ENCODE measurements around the gene PITPNM3.
"Not testable (repeated sequence)": the region's sequence is repeated elsewhere in the genome, so short reads cannot be mapped to it uniquely, and the experiment has no call there.

The PITPNM3 gene

DNA sequence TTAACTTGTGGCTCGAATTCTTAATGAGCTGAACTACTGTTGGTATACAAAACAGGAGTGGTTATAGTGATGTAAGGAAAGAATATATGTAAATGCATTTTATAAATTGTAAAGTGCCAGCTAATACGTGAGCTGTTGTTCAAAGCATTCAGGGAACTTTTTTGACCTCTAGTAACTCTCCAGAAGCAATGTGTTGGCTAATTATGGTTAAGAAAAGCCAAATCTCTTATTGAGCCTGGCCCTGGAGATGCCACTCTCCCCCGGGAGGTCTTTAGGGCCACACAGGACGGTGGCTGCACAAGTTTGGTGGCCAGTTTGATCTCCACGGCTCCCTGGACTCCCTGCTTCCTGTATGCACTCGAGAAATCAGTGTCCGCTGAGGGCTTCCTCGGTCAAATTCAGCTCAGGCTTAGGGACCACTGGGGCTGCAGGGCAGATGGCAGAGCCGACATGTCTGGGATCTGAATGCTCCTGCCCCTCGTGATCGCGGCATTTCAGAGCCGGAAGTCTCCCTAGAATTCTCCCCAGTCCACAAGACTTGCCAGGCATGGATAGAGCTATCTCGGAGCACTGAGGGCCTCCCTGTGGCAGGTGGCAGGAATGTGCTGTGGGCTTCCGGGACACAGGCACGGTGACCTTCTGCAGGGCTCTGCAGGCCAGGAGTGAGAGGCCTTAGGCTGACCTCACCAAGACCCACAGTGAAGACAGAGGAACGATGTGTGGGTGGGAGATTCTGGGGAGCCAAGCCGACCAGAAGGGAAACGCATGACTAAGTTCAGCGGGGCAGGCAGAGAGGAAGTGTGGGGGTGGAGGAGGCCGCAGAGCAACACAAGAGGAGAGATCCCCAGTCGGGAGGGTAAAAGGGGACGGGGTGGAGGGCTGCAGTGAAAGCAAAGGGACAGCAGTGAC is 18.6 kb upstream of the PITPNM3 start:
- DNase-seq (ENCODE audit: low read depth) = peak; percentile 57

DNA sequence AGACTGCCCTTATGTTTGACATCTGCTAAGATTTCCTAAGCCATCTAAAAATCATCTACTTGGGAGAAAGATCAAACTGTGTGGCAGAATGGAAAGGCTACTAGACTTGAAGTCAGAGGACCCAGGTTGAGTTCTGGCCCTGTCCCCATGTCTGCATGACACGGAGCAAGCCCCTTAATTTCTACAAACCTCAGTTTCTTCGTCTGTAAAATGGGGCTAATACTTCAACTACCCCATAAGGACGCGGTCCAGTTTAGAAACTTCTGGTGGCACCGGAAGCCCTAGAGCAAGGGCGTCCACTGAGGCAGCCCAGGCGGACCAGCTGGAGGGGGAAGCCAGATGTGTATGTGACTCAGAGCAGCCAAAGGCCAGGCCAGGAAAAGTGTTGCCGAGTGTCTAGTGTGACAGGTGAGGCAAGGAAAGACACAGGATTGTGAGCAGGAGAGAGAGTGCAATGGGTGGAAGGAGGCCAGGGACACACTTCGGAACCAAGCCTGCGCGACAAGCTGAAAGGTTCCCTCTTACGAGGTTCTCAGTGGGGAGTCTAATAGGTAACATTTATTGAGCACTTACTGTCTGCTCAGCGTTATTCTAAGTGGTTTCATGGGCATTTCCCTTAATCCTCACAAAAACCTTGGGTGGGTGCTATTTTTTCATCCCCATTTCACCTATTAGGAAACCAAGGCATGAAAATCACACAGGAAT is 17.8 kb upstream of the PITPNM3 start:
- no peak for DNase-seq (ENCODE audit: low read depth)

DNA sequence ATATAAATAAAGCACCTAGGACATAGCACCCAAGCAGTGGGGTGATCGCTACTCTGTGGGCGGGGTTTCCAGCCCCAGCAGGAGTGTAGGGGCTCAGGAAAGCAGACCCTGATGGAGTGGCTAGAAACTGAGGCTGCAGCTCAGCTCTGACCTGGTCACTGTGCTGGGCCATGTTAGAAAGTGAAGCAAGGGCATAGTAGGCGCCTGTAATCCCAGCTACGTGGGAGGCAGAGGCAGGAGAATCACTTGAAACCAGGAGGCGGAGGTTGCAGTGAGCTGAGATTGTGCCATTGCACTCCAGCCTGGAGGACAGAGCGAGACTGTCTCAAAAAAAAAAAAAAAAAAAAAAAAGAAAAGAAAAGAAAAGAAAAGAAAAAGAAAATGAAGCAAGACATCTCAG is 17.1 kb upstream of the PITPNM3 start:
- not testable (repeated sequence) for DNase-seq (ENCODE audit: low read depth)

DNA sequence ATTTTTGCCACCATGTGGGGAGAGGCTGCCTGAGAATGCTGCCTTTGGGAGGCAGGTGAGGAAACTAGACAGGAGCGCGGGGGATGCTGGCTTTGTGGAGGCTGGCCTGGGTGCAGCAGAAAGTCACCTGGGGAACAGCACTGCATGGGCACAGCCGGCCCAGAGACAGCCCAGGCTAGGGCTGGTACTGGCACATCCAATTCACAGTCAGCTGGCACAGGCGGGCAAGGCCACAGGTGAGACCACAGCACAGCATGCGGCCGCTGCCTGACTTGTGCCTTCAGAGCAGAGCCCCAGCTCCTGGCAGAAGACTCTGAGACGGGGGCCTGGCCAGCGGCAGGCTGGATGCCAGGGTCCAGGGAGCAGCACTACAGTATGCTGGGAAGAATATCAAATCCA is 16.6 kb upstream of the PITPNM3 start:
- DNase-seq (ENCODE audit: low read depth) = no peak

DNA sequence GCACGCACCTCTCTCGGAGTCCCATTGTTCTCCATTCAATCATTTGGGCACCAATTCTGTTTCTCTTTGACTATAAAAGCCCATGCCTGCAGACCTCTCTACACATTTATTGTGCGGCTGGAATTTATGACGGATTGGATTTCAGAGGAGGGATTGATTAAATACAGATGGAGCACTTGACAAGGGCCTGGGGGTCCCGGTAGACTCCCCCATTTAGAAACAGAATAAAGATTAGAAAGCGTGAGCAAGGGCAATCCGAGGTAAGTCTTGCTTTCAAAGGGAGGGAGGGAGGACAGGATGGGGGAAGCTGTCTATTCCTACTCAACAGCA is 15.1 kb upstream of the PITPNM3 start:
- DNase-seq (ENCODE audit: low read depth) = no peak

DNA sequence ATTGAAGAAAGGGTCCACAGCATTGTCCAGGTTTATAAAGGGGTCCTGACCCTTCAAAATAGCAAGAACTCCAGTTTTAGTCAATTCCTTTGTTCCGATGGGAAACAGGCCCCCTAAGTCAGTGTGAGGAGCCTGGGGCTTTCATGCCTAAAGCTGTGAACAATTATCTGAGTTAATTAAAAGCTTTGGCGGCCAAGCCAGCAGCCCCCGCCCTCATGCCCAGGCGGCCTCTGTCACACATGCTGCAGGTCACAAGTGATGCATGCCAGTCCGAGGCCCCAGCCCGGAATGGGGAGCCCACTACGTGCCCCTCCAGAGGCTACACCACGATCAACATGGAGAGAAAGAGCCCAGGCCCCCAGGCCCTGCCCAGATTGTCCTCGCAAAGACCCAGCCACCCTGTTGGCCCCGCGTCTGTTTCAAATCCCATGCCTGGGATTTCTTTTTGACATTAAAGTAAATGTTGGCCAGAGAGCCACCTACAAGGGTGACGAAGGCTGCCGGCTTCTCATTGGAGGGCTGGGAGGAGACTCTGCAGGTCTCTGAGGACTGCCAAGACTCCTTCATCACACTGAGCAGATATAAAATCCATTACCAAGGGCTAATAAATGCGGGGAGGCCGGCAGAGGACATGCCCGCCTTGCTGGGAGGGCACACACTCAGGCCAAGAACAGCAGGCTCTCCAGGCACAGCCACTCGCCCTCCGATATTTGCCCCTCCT is 14.5 kb upstream of the PITPNM3 start:
- DNase-seq (ENCODE audit: low read depth) = no peak

DNA sequence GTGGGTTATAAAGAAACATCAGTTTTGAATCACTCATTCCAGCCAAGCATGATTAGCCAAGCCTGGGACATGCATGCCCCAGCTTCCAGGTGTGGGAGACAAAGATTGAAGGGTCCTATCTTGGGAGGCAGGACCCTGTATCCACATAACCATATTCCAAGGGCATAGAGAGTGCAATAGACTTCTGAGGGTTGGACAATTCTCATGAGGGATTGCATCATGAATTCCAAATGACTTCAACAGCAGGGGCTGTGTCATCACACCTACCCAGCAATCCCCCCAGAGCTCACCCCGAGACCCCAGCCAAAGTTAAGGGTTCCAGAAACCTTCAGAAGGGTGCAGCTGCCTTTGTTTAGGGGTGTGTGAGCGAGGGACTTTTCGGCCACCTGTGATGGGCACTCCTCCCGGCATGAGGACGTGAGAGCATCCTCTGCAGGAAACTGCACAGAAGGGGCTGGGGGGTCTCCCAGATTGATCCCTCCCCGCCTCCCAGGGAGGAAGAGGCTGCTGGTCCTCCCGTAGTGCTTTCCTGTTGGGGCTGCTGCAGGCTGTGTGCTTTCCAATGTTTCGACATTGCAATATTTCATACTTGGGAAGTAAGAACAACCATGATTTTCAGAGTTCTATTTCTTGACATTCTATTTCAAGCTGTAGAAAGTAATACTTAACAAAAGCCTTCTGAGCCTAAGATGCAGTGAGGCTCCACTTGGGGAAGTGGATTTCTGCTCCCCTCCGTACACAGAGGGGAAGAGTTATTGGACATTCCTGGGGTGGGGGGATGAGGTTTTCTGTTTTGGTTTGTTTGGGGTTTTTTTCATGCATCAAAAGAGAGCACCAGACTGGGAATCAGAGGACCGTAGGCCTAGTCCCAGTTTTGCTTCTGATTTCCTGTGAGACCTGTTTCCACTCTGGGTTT is 13.3 kb upstream of the PITPNM3 start:
- no peak for DNase-seq (ENCODE audit: low read depth)

DNA sequence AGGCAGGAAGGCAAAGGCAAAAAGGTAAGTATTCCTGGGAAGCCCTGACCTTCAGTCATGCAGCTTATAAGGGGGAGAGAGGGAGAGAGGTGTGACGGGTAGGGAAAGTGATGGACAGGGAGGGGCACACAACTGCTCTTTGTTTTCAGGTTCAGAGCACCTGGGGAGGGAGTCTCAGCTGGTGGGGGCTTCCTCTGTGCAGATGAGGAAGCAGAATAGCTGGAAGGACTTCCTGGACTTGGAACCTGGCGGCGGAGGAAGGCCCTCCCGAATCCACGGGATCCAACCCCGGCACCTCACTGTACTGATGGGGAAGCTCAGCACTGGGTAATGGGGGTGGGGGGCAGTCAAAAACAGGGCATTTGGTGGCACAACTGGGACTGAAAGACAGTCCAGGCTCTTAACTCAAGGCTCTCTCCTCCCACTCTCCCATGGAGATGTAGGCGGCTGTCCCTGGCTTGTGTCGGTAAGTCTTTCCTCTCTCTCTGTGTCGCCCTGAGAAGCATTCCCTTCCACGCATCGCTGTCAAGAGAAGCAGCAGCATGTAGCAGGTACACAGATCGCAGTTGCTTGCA is 11.9 kb upstream of the PITPNM3 start:
- DNase-seq (ENCODE audit: low read depth) = no peak

DNA sequence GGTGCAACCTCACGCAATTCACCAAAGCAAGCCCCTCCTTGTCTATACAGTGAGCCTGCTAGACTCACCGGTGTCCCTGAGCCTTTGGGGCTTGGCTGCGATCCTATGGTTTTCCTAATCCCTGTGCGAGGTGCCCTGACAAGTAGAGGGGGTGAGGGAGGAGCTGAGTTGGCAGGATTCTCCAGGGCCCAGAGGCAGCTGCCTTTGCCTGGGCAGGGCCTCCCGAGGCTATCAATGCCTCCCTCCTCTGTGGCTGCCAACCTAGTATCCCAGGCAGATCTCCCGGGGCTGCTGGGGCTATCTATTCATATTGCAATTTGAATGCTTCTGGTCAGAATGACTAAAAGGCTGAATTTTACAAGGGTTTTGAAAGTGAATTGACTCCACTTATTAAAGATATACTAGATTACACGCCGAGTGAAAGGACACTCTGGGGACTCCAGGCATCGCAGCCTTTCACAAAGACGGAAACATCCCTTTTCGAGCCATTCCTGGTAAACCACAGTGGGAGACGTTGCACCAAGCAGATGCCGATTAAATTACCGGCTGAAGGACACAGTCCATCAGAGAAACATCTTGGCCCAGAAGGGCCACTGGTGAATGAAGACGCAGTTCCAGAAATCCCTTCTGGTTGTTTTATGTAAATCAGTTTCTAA is 11.3 kb upstream of the PITPNM3 start:
- DNase-seq (ENCODE audit: low read depth) = no peak

DNA sequence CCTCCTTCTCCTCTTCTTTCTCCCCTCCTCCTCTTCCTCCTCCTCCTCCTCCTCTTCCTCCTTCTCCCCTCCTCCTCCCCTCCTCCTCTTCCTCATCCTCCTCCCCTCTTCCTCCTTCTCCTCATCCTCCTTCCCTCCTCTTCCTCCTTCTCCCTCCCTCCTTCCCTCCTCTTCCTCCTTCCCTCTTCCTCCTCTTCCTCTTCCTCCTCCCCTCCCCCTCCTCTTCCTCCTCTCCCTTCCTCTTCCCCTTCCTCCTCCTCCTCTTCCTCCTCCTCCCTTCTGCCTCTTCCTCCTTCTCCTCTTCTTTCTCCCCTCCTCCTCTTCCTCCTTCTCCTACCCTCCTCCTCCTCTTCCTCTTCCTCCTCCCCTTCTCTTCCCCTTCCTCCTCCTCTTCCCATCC is 5.1 kb upstream of the PITPNM3 start:
- DNase-seq (ENCODE audit: low read depth) = no peak

DNA sequence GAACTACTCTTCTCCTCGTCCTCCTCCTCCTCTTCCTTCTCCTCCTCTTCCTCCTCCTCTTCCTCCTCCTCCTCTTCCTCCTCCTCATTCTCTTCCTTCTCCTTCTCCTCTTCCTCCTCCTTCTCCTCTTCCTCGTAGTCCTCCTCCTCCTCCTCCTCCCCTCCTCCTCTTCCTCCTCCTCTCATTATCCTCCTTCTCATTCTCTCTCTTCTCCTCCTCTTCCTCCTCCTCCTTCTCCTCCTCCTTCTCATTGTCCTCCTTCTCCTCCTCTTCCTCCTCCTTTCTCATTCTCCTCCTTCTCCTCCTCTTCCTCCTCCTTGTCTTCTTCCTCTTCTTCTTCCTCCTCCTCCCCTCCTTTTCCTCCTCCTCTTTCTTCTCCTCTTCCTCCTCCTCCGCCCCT is 4.1 kb upstream of the PITPNM3 start:
- no peak for DNase-seq (ENCODE audit: low read depth)

DNA sequence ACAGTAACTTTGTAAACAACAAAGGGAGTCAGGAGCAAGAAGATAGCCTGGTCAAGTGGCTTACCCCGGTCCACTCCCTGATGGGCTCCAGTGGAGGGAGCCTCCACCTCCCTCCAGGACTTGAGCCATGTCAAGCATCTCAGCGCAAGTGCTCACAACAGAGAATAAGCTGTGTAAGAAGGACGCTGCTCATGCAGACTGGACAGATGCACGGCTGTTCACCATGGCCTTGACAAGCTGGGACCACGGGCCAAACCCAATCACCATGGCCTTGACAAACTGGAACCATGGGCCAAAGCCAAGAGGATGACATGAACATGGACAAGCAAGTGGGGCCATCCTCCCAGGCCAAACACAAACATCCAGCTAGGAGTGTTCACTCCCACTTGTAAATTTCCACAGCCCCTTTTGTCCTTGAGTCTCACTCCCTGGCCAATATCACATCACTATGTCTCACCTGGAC is 3.4 kb upstream of the PITPNM3 start:
- no peak for DNase-seq (ENCODE audit: low read depth)

DNA sequence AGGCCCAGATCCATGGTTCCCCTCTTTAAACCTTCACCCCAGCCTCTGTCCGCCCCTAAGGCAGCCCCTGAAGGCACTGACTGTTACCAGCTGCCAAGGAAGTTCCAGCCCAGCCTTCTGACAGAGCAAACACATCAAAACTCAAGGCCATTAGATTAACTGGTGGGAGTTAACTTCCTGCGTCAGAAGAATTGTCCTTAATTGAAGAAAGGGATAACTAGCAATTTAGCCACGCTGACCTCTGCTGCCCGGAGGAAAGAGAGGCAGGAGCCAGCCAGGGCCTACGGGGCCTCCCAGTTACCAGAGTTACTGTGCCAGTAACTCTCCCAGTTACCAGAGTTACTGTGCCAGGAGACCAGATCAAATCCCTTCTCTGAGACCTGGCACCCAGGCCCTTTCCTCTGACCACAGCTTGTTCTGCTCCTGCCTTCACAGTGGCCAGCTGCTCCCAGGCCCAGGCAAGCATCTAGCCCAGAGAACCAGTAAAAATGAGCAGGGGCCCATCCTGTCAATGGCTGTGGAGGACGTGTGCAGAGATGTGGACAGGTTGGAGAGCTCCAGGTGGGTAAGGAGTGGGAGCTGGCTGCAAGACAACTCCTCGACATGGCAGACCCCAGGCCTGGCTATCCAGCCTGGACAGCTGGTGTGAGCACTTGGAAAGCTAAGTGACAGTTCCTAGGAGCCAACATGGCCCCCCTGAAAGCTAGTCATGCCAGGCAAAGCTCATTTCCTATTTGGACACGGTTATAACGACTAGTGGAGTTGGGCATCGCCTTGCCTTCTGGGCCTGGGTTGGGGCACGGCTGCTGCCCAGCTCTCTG is 2.8 kb upstream of the PITPNM3 start:
- DNase-seq (ENCODE audit: low read depth) = no peak

DNA sequence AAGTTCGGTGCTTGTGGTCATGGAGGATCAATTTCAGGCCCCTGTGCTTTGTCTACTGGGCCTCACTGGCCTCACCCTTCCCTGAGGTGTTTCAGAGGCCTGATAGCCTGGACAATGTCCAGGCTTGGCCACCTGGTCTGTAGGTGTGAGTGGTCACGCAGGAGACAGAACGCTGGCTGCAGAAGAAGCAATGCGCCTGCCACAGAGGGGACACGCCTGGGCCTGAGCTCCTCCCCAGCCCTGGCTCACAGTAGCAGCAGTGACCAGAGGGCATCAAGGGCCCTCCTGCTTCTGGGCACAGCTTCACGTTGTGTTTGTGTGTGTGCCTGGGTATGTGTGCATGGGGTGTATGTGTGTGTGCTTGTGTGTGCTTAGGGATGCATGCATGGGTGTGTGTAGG is 1.9 kb upstream of the PITPNM3 start:
- DNase-seq (ENCODE audit: low read depth) = no peak

DNA sequence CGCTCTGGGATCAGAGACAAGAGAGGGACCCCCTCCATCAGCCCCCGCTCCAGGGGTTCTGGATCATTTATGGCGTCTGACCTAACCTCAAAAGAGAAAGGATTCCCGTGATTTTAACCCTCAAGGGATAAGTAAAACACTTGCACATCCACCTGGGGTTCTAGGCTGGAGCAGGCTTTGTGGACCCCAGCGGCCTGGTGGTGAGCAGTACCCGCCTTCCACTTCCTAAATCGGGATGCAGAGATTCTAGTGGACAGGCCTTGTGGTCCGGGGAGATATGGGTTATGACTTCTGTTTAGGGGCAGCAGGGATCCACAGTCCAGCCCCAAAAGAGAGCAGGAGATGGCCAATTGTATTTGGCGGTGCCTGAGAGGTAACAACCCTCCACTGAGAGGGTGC is 684 bp upstream of the PITPNM3 start:
- no peak for DNase-seq (ENCODE audit: low read depth)

DNA sequence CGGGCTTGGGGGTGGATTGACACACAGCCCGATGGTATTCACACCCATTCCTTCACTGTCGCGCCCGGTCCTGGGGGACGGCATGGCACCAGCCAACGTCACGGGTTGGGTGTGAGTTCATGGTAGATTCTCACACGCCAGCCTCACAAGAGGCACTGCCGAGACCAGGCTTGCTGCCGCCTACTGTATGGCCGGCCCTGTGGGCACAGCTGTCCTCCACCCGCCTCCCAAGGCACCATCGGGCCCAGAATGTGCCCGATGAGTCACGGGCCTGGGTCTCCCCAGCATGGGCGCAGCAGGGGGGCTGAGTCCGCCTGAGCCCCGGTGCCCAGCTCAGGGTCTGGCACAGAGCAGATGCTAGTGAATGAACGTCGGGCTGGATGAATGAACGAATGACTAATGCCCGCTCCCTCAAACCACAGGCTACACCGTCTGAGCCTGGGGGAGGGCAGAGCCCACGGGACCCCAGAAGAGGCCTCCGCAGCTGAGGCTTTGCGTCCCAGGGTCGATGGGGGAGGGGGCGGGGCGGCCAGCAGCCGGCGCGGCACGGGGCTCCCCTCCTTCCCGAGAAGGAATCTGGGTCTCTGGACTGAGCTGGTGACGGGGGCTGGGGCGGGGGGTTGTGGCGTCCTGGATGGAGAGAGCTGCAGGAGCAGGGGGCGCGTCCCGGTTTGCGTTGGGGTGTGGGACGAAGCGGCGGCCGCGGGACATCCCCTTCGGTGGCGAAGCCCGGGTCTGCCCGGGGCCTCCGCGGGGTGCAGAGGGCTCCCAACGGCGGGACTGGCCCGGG is 829 bp downstream of the PITPNM3 start:
- no peak for DNase-seq (ENCODE audit: low read depth)

DNA sequence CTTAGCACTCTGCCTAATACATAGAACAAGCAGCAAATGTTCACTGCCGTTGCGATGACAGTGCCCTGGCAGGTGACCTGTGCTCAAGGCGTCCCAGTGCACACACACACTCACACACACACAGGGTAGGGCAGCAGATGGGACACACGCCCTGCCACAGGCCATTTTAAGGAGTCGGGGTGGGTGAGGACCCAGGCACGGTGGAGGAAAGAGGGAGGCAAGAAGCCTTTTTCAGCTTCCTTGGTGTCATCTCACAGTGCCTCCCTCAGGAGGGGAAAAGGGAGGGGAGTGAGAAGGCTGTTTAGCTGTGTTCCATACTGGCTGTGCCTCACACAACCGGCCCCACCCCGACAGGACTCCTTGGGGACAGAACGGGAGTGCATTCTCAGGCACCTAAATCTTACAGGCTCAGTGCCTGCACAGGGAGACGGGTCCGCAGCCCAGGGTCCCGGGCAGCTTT is 1.5 kb downstream of the PITPNM3 start:
- DNase-seq (ENCODE audit: low read depth) = no peak

DNA sequence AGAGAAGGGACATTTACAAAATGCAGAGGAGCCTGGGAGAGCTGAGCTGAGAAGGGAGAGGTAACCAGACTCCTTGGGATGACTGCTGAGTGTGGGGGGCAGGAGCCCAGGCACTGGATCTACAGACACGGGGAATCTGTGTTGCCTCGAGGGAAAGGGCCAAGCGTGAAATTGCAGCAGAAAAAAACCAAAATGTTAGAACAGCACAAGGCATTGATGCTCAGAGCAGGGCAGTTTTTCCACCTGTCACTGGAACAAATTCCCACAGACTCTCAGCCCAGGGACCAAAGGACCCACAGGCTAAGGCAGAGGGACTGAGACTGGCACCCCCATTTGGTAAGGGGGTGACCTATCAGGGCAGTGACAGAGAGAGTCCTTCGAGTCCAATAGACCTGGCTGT is 2.0 kb downstream of the PITPNM3 start:
- no peak for DNase-seq (ENCODE audit: low read depth)

DNA sequence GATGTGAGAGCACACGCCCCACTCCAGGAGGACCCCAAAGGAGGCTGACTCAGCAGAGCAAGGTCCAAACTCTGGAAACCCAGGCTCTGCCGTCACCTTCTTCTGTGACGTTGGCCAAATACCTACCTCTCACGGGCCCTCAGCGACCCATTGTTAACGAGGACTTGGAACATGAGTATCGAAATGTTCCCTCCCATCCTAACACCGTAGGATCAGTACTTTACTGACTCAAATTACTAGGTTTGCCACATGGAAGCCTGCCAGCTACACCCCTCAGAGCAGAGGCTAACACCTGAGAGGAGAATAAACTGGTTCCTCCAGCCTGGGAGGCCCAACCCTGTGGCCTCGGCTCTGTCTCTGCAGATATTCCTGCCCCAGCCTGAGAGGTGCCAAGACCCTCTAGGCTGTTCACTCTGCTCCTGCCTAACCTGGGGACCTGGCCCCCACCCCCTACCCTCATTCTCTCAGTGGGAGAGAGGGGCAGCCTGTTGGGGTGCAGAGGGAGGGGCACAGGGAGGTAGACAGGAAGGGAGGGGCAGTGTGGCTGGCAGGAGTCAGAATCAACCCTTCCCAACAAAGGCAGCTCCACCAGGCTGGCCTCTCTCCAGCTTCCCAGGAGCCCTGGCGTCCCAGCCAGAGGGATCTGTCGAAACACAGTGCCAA is 4.4 kb downstream of the PITPNM3 start:
- DNase-seq (ENCODE audit: low read depth) = no peak

All from CMK (cell line).